Heart left ventricle (tissue), 13 donors: ENCODE measurements around the gene AFAP1L1.

ENCODE experiments used
- POLR2A ChIP-seq, 2 donors: fragments of 450-650 bp; IDR thresholded peaks; one replicate each; pipeline ENCODE4 v1.6.1; 2017; ENCODE audit warnings: antibody characterized with exemption in 2 of 2, mild to moderate bottlenecking in 2 of 2, moderate library complexity in 2 of 2
- TF ChIP-seq, protein P1 (sequence below), 12 donors: fragments of 200-600 bp; sonication (generic) in 4 of 12; IDR thresholded peaks; one replicate each; pipeline versions ENCODE4 v1.5.0 to v1.8.0; 2018 to 2022; ENCODE audit warnings: antibody characterized with exemption in 12 of 12, mild to moderate bottlenecking in 5 of 12
- donor health status: ischemic (EF 13 %, LVEDD 7.1; RV severe dilation, severe dysfunction).
- donor health status: DM: no; HTN: yes; CAD: no.
- donor health status: DM: no; HTN: no; CAD: no.
- donor health status: ischemic (EF 25% LVEDD 6.9; RV normal size, moderate dysfunction).
- donor health status: ischemic (EF 25% LVEDD 5.7; RV mildly dilated, moderate dysfunction).
- donor health status: ischemic (EF 35%, LVEDD 5.7; RV mildly dilated, moderate dysfunction).
- donor health status: nonischemic (EF 11% LVEDD 7.7; RV severe dilation, severe dysfunction).
- donor health status: DM: yes; HTN: yes; CAD: no.
- donor health status: PGD.
- donor health status: ischemic (EF 29% LVEDD 5.4; RV normal size, mild dysfunction).
- donor health status: nonischemic (EF 23%, LVEDD 6.1; RV moderate dilation, normal function).

- TF ChIP-seq, protein P1, sequence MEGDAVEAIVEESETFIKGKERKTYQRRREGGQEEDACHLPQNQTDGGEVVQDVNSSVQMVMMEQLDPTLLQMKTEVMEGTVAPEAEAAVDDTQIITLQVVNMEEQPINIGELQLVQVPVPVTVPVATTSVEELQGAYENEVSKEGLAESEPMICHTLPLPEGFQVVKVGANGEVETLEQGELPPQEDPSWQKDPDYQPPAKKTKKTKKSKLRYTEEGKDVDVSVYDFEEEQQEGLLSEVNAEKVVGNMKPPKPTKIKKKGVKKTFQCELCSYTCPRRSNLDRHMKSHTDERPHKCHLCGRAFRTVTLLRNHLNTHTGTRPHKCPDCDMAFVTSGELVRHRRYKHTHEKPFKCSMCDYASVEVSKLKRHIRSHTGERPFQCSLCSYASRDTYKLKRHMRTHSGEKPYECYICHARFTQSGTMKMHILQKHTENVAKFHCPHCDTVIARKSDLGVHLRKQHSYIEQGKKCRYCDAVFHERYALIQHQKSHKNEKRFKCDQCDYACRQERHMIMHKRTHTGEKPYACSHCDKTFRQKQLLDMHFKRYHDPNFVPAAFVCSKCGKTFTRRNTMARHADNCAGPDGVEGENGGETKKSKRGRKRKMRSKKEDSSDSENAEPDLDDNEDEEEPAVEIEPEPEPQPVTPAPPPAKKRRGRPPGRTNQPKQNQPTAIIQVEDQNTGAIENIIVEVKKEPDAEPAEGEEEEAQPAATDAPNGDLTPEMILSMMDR (IDR thresholded peaks at IDR 0.05), result no peak
- TF ChIP-seq POLR2A (IDR thresholded peaks at IDR 0.05), result no peak
Measured at GRCh38 chr5:149254506-149254905, 17.2 kb upstream of the AFAP1L1 start.
